H1 (cell line): ENCODE results near the gene PROSER2. TPM values are rescaled to one million over a fixed set of nuclear protein-coding genes. Genes with fewer than 3 reads are reported as not detected.
A peak's percentile ranks its signal among the peaks of the same experiment; 100 is the strongest.

Source experiments
- ASH2L ChIP-seq: fragments of 200-600, 300-600 bp; sonication (generic); IDR thresholded peaks from one replicate; pipeline ENCODE4 v1.7.1; 2017; ENCODE audit warnings: low read length
- BACH1 ChIP-seq: IDR thresholded peaks from 2 replicates; pipeline ENCODE4 v1.6.1; 2012; ENCODE audit warnings: low read length, improper control_type of control experiment
- EGR1 ChIP-seq: IDR thresholded peaks from 2 replicates; pipeline ENCODE4 v1.6.1; 2011; ENCODE audit warnings: low read depth, low read length, borderline replicate concordance
- GTF2F1 ChIP-seq: IDR thresholded peaks from 2 replicates; pipeline ENCODE4 v1.6.1; 2012; ENCODE audit warnings: low read depth, low read length, improper control_type of control experiment, borderline replicate concordance
- NANOG ChIP-seq: IDR thresholded peaks from 2 replicates; pipeline ENCODE4 v1.6.1; 2011; ENCODE audit warnings: low read length, low read depth, mild to moderate bottlenecking, inconsistent platforms; ENCODE audit not compliant: insufficient read depth, poor library complexity, severe bottlenecking
- POLR2A ChIP-seq, 2 experiments: IDR thresholded peaks; 1 replicate in 1 of 2; 2 replicates in 1 of 2; pipeline ENCODE4 v1.6.1; 2011; ENCODE audit warnings: low read depth in 2 of 2, low read length in 2 of 2, mild to moderate bottlenecking in 2 of 2; ENCODE audit errors: control extremely low read depth in 1 of 2
- RAD21 ChIP-seq, 2 experiments: IDR thresholded peaks in 1 of 2; conservative IDR thresholded peaks in 1 of 2; 2 replicates each; pipeline ENCODE4 v1.6.1; 2011; ENCODE audit warnings: low read depth in 2 of 2, low read length in 2 of 2, improper control_type of control experiment in 1 of 2, inconsistent platforms in 1 of 2, mild to moderate bottlenecking in 1 of 2, moderate library complexity in 1 of 2
- RBBP5 ChIP-seq: IDR thresholded peaks from 2 replicates; pipeline ENCODE4 v1.7.1; 2012; ENCODE audit warnings: low read depth, mild to moderate bottlenecking, inconsistent platforms, low read length, moderate library complexity, borderline replicate concordance
- SAP30 ChIP-seq: fragments of 300-600 bp; sonication (generic); IDR thresholded peaks from 2 replicates; pipeline ENCODE4 v1.7.1; 2012; ENCODE audit warnings: low read length, moderate library complexity, mild to moderate bottlenecking, inconsistent platforms; ENCODE audit not compliant: insufficient read depth, insufficient replicate concordance
- TAF1 ChIP-seq: IDR thresholded peaks from 2 replicates; pipeline ENCODE4 v1.6.1; 2011; ENCODE audit warnings: mild to moderate bottlenecking, low read depth, low read length
- polyA plus RNA-seq, 7 experiments: library from polyadenylated mRNA; depleted of rRNA in 3 of 7; stranded (reverse) in 5 of 7; unstranded in 2 of 7; fragments of >200 nt in 5 of 7; fragments of 200-250 nt in 2 of 7; gene quantifications; 1 replicate in 5 of 7; 2 replicates in 1 of 7; 4 replicates in 1 of 7; pipeline versions ENCODE4 v1.2.1 to v1.2.3, GENCODE V29; 2011 to 2013; ENCODE audit warnings: missing spikeins in 2 of 7, mixed read lengths in 2 of 7
- total RNA-seq: library from RNA; stranded (reverse); fragmentation: NEBNext Ultra II Directional; extraction: Animal tissue kit (Norgen Biotek cat#: 25700); gene quantifications from 2 replicates; pipeline ENCODE4 v1.2.1, GENCODE V29; 2021
- TF ChIP-seq, protein P1 (sequence below): IDR thresholded peaks from 2 replicates; pipeline ENCODE4 v1.6.1; 2011; ENCODE audit warnings: low read depth, mild to moderate bottlenecking, low read length; ENCODE audit not compliant: insufficient read depth
- TF ChIP-seq, protein P2 (sequence below): IDR thresholded peaks from 2 replicates; pipeline ENCODE4 v1.6.1; 2012; ENCODE audit warnings: low read length, inconsistent platforms
- TF ChIP-seq, protein P3 (sequence below), 3 experiments: IDR thresholded peaks; 1 replicate in 2 of 3; 2 replicates in 1 of 3; pipeline versions ENCODE4 v1.5.1 to v1.6.1; 2011; ENCODE audit warnings: low read length in 3 of 3, mild to moderate bottlenecking in 3 of 3, inconsistent platforms in 2 of 3, low read depth in 1 of 3, moderate library complexity in 1 of 3; ENCODE audit not compliant: insufficient read depth in 1 of 3; ENCODE audit errors: control extremely low read depth in 1 of 3

PROSER2 gene
- total and polyA plus RNA-seq, 2 of the 8 experiments (the other 6 are each of a cell fraction or from before 2014, with no cell fraction given): 3.9 to 13.7 TPM

DNA sequence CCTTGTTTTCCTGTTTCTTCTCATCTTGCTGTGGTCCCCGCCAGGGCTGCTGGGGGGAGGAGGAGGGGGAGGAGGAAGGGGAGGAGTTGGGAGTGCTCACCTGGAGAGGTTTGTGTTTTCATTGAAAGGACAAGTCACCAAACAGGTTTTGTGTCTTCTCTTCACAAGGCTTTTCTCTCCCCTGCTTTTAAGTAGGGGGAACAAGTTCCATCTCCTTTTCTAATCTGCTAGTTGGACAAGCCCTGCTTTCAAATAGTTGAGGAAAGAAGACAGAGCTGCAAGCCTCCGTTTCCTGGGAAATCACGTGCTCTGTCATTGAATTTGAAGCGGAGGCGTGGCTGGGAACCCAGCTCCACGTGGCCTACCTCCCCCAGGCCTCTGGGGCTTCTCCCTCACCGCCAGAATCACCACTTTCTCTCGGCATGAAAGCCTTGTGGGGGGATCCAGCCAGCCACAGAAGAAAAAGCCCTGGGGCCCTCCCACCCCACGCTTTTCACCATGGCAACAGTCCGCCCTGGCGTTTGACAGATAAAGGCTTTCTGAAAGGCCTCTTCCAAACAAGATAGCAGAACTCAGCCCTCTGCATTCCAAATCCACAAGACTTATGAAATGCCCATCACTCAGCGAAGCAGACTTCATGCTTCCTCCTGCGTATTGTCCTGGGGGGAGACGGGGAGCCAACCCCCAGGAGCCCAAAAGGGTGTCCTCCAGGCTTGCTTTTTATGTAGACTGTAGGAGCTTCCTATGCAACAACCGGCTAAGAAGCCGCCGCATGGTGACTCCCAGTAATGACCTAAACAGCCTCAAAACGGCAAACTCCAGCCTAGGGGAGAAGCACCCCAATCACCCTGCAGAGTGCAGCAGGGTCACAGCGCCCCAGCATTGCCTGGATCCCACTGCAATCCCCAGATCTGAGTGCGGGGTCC, 51.7 kb downstream of the PROSER2 start (continued):
- TF ChIP-seq TAF1 (0 out of 2 replicates have a peak, but pooled peaks have one; percentile 26), RAD21 (IDR thresholded peaks at IDR 0.05 in 1 of 2, conservative IDR thresholded peaks at IDR 0.05 in 1 of 2; ENCODE audit: low read depth in 2 of 2, low read length in 2 of 2) (peak; percentile 15 to 31; a peak in 3 of 4 replicates), RBBP5 (peak; percentile 77; the same call in 1 of the 2 replicates), ASH2L (peak; percentile 96), NANOG (no peak), GTF2F1 (no peak), BACH1 (no peak), EGR1 (0 out of 2 replicates have a peak, but pooled peaks have one; percentile 8), POLR2A (IDR thresholded peaks at IDR 0.05; ENCODE audit: control extremely low read depth in 1 of 2, low read depth in 2 of 2, low read length in 2 of 2) (peak in 1 of 2 experiments; percentile 42; a peak in 2 of 3 replicates), SAP30 (peak; percentile 88)
- TF ChIP-seq, protein P1, sequence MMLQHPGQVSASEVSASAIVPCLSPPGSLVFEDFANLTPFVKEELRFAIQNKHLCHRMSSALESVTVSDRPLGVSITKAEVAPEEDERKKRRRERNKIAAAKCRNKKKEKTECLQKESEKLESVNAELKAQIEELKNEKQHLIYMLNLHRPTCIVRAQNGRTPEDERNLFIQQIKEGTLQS: peak; percentile 49; the same call in 1 of the 2 replicates
- TF ChIP-seq, protein P2, sequence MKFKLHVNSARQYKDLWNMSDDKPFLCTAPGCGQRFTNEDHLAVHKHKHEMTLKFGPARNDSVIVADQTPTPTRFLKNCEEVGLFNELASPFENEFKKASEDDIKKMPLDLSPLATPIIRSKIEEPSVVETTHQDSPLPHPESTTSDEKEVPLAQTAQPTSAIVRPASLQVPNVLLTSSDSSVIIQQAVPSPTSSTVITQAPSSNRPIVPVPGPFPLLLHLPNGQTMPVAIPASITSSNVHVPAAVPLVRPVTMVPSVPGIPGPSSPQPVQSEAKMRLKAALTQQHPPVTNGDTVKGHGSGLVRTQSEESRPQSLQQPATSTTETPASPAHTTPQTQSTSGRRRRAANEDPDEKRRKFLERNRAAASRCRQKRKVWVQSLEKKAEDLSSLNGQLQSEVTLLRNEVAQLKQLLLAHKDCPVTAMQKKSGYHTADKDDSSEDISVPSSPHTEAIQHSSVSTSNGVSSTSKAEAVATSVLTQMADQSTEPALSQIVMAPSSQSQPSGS: 0 out of 2 replicates have a peak, but pooled peaks have one; percentile 20
- TF ChIP-seq, protein P3, sequence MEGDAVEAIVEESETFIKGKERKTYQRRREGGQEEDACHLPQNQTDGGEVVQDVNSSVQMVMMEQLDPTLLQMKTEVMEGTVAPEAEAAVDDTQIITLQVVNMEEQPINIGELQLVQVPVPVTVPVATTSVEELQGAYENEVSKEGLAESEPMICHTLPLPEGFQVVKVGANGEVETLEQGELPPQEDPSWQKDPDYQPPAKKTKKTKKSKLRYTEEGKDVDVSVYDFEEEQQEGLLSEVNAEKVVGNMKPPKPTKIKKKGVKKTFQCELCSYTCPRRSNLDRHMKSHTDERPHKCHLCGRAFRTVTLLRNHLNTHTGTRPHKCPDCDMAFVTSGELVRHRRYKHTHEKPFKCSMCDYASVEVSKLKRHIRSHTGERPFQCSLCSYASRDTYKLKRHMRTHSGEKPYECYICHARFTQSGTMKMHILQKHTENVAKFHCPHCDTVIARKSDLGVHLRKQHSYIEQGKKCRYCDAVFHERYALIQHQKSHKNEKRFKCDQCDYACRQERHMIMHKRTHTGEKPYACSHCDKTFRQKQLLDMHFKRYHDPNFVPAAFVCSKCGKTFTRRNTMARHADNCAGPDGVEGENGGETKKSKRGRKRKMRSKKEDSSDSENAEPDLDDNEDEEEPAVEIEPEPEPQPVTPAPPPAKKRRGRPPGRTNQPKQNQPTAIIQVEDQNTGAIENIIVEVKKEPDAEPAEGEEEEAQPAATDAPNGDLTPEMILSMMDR (IDR thresholded peaks at IDR 0.05; ENCODE audit: control extremely low read depth in 1 of 3, insufficient read depth in 1 of 3, low read depth in 1 of 3, low read length in 3 of 3): peak in 1 of 3 experiments; percentile 16; a peak in 1 of 4 replicates
